ENCODE measurements around the gene KRT82. TPM values are rescaled to one million over a fixed set of nuclear protein-coding genes. Genes with fewer than 3 reads are reported as not detected.
"Not testable (repeated sequence)": the region's sequence is repeated elsewhere in the genome, so short reads cannot be mapped to it uniquely, and the experiment has no call there.

KRT82 gene
- total RNA-seq, 1 donor from 2014 or later = not detected

DNA sequence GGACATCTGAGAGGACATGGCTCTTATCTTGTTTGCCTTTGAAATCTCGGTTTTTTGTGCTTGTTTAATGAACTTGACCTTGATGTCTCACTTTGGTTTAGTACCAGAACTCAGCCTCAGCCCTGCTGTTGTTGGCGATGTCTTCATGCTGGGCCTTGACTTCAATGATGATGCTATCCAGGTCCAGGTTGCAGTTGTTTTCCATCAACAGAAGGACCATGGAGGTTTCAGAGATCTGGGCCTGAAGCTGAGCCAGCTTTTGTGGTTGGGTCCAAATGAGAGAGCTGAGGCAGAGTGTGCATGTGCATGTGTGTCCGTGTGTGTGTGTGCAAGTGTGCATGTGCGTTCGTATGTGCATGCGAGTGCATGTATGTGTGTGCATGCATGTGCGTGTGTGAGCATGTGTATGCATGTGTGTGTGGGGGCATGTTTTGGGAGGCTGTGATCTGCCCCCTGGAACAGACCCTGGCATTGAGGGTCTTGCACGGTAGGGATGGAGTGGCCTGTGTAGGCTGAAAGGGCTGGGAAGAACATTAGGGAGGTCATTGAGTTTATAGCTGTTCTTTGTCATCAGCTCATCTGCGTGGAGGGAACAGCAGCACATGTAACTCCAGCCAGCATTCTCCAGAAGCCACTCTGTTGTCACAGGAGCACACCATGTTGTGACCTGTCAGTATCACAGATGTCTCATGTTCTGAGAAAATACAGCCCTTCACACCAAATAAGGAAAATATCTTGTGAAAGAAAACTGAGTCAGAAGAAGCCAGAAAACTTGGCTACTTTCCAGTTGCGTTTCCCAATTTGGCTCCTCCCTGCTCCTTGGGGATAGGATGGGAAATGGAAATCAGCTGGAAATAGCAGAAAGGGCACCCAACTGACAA lies 10.0 kb upstream of the KRT82 start:
- intact Hi-C loops (cut with DNase I) = no loop called here
- no peak for DNase-seq (ENCODE audit: low spot score)

- intact Hi-C loops (cut with DNase I) = no loop called here
- DNase-seq (ENCODE audit: low spot score) = no peak
Measured at GRCh38 chr12:52414936-52415335, 8.8 kb upstream of the KRT82 start.

DNA sequence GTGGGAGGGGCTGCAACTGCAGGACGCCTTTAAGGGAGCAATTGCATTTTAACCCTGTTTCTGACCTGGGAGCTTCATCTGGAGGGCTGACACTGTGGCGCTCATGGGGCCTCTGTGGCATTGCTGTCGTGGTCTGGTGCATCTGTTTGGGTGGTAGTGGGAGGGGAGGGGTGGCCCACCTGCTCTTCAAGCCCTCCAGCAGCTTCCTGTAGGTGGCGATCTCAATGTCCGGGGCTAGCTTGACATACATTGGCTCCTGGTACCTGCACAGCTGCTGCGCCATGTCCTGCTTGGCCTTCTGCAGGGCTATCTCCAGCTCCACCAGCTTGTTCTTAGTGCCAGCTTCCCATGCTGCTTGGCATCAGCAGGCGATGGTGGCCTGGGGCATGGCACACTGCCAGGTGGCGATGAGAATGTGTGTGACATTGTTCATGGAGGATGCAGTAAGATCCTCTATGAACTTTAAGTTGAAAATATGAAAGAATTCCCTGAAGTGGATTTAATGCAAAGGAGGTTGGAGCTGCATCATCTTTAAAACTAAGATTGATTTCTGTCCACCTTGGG lies 7.7 kb upstream of the KRT82 start:
- intact Hi-C loops (cut with DNase I) = no loop called here

DNA sequence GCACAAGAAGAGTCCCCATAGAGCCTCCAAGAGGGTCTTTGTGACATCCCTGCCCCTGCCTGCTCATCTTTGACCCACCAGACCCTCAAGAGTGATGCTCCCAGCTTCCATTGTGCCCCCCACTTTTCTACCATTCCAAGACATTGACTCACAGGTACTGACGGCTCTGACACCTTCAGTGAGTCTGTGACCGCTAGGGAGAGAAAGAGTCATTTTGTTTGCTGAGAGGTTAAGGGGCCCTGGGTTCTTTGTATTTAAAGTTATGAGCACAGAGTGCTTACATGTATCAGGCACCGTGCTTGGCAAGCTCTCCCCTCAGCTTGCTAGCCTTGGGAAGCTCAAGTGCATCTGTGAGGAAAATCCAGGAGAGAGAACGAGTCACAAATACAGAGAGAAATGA lies 7.1 kb upstream of the KRT82 start:
- intact Hi-C loops (cut with DNase I) = no loop called here
- no peak for DNase-seq (ENCODE audit: low spot score)

More for the DNA sequence above, 7.7 kb upstream of the KRT82 start:
- no peak for DNase-seq (ENCODE audit: low spot score)

- intact Hi-C loops (cut with DNase I) = no loop called here
- DNase-seq (ENCODE audit: low spot score) = no peak
Measured at GRCh38 chr12:52411815-52412214, 5.7 kb upstream of the KRT82 start.

- intact Hi-C loops (cut with DNase I); DNase-seq (ENCODE audit: low spot score): not testable (repeated sequence)
Measured at GRCh38 chr12:52410589-52411248, 4.6 kb upstream of the KRT82 start.

- DNase-seq (ENCODE audit: low spot score) = no peak
- intact Hi-C loops (cut with DNase I) = no loop called here
Measured at GRCh38 chr12:52407918-52408317, 1.8 kb upstream of the KRT82 start.

DNA sequence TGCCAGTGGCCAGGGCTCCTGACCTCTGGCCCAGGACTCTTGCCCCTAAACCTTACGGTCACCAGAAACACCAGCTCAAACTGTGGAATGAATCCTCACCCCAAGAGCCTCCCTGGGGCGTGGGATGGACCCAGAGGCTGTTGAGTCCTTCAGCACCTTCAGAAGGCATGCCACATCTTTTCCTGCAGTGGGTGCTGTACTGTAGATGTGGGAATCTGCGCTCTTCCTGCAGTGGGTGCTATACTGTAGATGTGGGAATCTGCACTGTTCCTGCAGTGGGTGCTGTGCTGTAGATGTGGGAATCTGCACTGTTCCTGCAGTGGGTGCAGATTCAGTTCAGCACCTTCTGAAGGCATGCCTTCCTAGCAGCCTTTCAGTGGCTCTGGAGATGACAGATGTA lies 1.2 kb downstream of the KRT82 start:
- DNase-seq (ENCODE audit: low spot score) = no peak

DNA sequence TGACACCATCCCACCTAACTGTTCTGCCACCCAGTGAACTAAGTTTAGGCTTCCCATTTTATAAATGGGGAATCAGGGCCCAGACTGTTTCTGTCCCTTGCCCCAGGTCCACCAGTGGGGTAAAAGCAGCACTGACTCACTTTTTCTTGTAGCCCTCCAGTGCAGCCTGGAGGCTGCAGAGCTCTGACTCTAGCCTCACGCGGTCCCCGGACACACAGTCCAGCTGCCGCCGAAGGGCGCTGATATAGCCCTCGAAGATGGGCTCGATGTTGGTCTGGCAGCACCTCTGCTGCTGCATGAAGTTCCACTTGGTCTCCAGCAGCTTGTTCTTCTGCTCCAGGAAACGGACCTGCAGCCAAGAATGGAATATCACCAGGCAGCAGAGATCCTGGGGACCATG lies 2.6 kb downstream of the KRT82 start:
- no peak for DNase-seq (ENCODE audit: low spot score)
- intact Hi-C loops (cut with DNase I) = no loop called here

More for the DNA sequence above, 1.2 kb downstream of the KRT82 start:
- intact Hi-C loops (cut with DNase I) = no loop called here

GRCh38 chr12:52402873-52403540 lies 3.1 kb downstream of the KRT82 start:
- DNase-seq (ENCODE audit: low spot score) = no peak
- intact Hi-C loops (cut with DNase I) = no loop called here

DNA sequence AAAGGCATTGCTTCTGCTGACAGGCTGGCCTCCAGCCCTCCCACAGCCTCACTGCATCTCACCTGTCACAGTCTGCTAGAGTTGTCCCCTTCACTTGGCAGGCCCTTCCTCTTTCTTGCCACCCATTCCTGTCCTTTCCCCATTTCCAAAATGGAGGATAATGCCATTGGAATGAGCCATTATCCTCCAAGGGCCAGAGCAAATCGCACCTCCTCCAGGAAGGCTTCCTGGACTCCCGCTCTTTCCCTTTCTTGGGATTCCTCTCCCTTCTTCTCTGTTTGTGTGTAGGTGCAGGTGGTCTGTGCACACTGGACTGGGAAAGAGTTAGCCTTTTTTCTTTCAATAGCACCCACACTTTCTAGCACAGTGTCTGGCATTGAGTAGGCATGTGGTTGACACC lies 3.8 kb downstream of the KRT82 start:
- intact Hi-C loops (cut with DNase I) = no loop called here
- no peak for DNase-seq (ENCODE audit: low spot score)

DNA sequence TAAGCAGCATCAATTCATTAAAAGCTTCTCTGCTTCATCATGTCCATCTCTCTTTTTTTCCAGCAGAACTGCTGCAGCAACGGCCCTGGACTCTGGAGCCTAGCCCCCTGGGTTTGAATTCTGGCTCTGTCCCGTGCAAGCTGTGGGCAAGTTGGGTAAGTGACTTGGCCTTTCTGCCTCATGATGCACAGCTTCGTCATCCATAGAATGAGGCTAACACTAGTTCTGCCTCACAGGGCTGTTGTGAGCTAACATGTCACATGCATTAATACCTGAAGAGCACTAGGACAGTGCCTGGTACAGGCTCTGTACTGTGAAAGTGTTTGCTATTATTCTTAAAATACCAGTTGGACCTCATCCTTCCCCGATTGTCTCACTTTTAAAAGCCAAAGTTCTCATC lies 4.2 kb downstream of the KRT82 start:
- intact Hi-C loops (cut with DNase I) = no loop called here

DNA sequence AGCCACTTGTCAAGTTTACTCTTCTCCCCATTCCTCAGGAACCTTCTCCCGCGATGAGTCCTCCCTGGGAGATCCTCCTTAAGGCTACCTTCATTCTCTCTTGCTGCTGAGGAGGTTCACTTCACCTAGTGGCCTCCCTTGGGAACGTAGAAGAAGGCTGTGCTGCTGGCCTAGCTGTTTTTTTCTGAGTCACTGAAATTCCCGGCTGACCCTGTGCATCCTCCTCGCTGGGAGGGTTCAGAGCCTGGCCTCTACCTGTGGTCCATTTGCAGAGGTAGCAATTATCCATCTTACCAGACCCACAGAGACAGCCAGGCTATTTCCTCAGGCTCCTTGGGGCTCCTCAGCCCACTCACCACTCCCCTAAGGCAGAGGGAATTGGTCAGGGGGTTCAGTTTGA lies 4.6 kb downstream of the KRT82 start:
- intact Hi-C loops (cut with DNase I) = no loop called here
- DNase-seq (ENCODE audit: low spot score) = no peak

More for the DNA sequence above, 4.2 kb downstream of the KRT82 start:
- no peak for DNase-seq (ENCODE audit: low spot score)

GRCh38 chr12:52400906-52401305 lies 5.2 kb downstream of the KRT82 start:
- no peak for DNase-seq (ENCODE audit: low spot score)

DNA sequence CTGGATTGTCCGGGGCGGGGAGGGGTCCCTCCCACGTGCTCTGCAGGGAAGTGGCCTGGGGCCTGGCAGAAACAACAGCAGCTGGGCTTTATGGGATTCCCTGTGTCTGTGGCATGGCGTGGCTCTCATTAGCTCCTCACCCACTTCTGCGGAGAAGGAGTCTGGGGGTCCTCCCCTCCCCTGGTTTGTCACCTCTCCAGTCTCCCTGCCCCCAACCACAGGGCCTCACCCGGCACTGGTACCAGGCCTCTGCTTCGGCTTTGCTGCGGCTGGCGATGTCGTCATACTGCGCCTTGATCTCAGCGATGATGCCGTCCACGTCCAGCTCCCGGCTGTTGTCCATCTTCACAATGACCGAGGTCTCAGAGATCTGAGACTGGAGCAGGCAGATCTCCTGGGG lies 6.4 kb downstream of the KRT82 start:
- intact Hi-C loops (cut with DNase I) = no loop called here
- no peak for DNase-seq (ENCODE audit: low spot score)

More at GRCh38 chr12:52400906-52401305, 5.2 kb downstream of the KRT82 start:
- intact Hi-C loops (cut with DNase I) = no loop called here

DNA sequence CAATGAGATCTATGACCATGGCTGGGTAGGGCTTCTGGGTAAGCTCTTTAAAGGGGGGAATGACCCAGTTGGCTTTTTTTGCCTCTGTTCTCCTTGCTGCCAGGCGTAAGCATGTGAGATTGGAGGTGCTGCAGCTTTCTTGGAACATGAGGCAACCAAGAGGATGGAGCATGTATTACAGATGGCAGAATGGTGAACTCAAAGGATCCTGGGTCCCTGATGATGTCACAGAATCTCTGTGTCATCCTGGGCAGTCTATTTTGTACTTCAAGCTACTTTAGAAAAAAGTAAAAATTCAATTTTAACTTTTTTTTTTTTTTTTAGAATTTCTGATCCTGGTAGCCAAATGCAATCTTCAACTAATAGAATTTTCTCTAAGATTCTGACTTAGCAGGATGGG lies 8.0 kb downstream of the KRT82 start:
- intact Hi-C loops (cut with DNase I) = no loop called here
- DNase-seq (ENCODE audit: low spot score) = no peak

GRCh38 chr12:52396656-52397055 lies 9.5 kb downstream of the KRT82 start:
- peak; percentile 24 for DNase-seq (ENCODE audit: low spot score)

GRCh38 chr12:52395761-52396434 lies 10.2 kb downstream of the KRT82 start:
- peak; percentile 70 for DNase-seq (ENCODE audit: low spot score)
- intact Hi-C loops (cut with DNase I) = no loop called here

More at GRCh38 chr12:52396656-52397055, 9.5 kb downstream of the KRT82 start:
- intact Hi-C loops (cut with DNase I) = no loop called here

- no peak for DNase-seq (ENCODE audit: low spot score)
- intact Hi-C loops (cut with DNase I) = loop anchor here (5.0 kb wide), 1 partner anchor 112 kb away; no protein-coding TSS in a partner anchor
Measured at GRCh38 chr12:52394836-52395405, 11.2 kb downstream of the KRT82 start.

Data from cardiac septum (tissue), 1 donor.